ENCODE data around the gene SPINT2.

The SPINT2 gene

GRCh38 chr19:38317104-38317612 is 52.8 kb downstream of the SPINT2 start:
- DNase-seq (ENCODE audit: low read depth): no peak

GRCh38 chr19:38318660-38319059 is 54.3 kb downstream of the SPINT2 start:
- in situ Hi-C loops (cut with HindIII; ENCODE audit: low sequenced_read_pairs): loop anchor here (5.0 kb wide), 1 partner anchor 66 kb away; no protein-coding TSS in a partner anchor
- H3K4me3 ChIP-seq (ENCODE audit: low read depth, low read length): no peak overlapping the region
- TF ChIP-seq CTCF (IDR thresholded peaks at IDR 0.05; ENCODE audit: low read depth, low read length, missing control alignments): no peak
- no peak for DNase-seq (ENCODE audit: low read depth)

More at GRCh38 chr19:38317104-38317612, 52.8 kb downstream of the SPINT2 start:
- no peak overlapping the region for H3K4me3 ChIP-seq (ENCODE audit: low read depth, low read length)
- no peak for TF ChIP-seq CTCF (IDR thresholded peaks at IDR 0.05; ENCODE audit: low read depth, low read length, missing control alignments)
- in situ Hi-C loops (cut with HindIII; ENCODE audit: low sequenced_read_pairs): loop anchor here (5.0 kb wide), 1 partner anchor 65 kb away; no protein-coding TSS in a partner anchor

GRCh38 chr19:38319421-38320258 is 55.3 kb downstream of the SPINT2 start, which contains the start of gene KCNK6:
Gene KCNK6 (plus strand): TSS chr19:38319845. CDS start chr19:38319951, 106 bp downstream.
- DNase-seq (ENCODE audit: low read depth): no peak
- H3K4me3 ChIP-seq (ENCODE audit: low read depth, low read length): peak within 1 kb of the TSS; percentile 52
- in situ Hi-C loops (cut with HindIII; ENCODE audit: low sequenced_read_pairs): loop anchor here (5.0 kb wide), 1 partner anchor 67 kb away; no protein-coding TSS in a partner anchor
- no peak for TF ChIP-seq CTCF (IDR thresholded peaks at IDR 0.05; ENCODE audit: low read depth, low read length, missing control alignments)

GRCh38 chr19:38320969-38321339 is 56.6 kb downstream of the SPINT2 start:
- DNase-seq (ENCODE audit: low read depth): no peak
- no peak for TF ChIP-seq CTCF (IDR thresholded peaks at IDR 0.05; ENCODE audit: low read depth, low read length, missing control alignments)
- in situ Hi-C loops (cut with HindIII; ENCODE audit: low sequenced_read_pairs): no loop called here
- no peak overlapping the region for H3K4me3 ChIP-seq (ENCODE audit: low read depth, low read length)

- TF ChIP-seq CTCF (IDR thresholded peaks at IDR 0.05; ENCODE audit: low read depth, low read length, missing control alignments): no peak
- in situ Hi-C loops (cut with HindIII; ENCODE audit: low sequenced_read_pairs): no loop called here
- DNase-seq (ENCODE audit: low read depth): no peak
- H3K4me3 ChIP-seq (ENCODE audit: low read depth, low read length): no peak overlapping the region
These were observed 57.3 kb downstream of the SPINT2 start for GRCh38 chr19:38321646-38322196.

- in situ Hi-C loops (cut with HindIII; ENCODE audit: low sequenced_read_pairs): no loop called here
- H3K4me3 ChIP-seq (ENCODE audit: low read depth, low read length): no peak overlapping the region
- DNase-seq (ENCODE audit: low read depth): no peak
- TF ChIP-seq CTCF (IDR thresholded peaks at IDR 0.05; ENCODE audit: low read depth, low read length, missing control alignments): no peak
These were observed 58.9 kb downstream of the SPINT2 start for GRCh38 chr19:38323291-38323690.
